ENCODE measurements around the gene SLC17A9.

SLC17A9 gene

GRCh38 chr20:62952373-62952967 is at the start of gene SLC17A9:
TSS of gene SLC17A9 (plus strand) at chr20:62952709. CDS start at chr20:62952831, 122 bp downstream.
- DNase-seq (ENCODE audit: low read depth) = no peak

DNA sequence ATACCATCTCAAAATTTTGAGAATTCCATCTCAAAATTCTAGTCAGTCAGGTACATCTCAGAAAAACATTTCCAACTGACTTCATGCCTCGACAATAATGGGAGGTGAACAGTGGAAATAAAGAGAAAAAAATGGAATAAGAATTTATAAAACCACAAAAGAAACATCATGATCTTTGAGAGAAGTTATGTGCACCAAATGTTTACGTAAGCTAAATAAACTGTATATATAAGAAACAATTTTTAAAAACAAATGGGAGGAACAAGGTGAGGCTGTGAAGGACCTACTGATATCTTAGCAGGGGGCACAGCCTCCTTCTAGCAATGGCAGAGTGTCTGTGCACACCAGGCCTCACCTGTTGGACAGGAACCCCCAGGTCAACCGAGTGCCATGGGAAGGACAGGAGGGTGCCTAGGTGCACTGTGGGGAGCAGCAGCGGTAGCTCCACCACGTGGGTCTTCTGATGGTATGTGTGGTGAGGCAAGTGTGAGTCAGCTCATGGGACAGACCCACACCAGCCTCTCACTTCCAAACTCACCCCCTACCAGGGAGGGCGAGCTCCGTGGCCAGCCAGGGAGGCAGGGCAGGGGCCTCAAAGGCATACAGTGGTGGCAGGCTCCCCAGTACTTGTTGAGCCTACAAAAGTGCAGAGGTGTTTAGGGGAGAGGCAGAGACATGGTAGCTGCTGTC is 49.4 kb upstream of the SLC17A9 start:
- no peak for DNase-seq (ENCODE audit: low read depth)

DNA sequence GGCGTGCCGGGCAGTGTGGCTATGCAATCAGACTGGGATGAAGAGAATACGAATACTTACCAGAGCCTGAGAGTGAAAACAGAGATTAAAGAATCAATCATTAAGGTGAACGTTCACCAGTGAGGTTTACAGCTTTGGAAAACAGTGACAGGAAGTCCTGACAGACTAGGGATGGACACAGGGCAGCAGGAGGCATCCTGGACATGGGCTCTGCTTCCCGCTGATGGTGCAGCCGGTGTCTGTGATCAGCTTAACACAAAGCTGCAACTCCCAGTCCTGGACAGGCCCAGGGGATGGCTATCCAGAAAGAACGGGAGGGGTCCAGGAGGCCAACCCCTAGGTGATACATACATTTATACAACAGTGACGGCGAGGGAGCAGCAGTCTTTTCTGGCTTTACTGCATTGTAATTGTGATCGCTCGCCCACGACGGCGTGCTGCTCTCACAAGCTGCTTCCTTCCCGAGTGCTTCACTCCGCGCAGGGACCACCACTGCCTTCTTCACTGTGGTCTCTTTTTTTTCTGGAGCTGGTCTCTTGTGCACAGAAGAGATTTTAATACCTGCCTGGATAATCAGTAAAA is 46.9 kb upstream of the SLC17A9 start:
- no peak for DNase-seq (ENCODE audit: low read depth)

DNA sequence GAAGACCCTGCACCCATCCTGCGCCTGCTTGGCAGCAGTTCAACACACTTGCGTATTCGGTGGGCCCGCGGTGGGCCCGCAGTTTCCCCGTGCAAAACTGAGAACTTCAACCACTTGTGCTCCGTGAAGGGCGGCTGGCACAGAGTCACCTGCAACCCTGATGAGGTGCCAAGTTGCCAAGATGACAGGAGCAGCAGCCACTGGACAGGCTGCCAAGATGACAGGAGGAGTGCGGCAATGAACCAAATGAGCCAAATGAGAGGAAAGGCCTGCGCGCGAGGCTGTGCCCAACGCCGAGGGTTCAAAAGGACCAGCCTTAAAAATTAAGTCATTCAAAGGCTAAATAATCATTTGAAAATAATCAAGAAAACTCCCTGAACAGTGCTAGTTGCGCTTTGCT is 46.3 kb upstream of the SLC17A9 start:
- DNase-seq (ENCODE audit: low read depth) = no peak

DNA sequence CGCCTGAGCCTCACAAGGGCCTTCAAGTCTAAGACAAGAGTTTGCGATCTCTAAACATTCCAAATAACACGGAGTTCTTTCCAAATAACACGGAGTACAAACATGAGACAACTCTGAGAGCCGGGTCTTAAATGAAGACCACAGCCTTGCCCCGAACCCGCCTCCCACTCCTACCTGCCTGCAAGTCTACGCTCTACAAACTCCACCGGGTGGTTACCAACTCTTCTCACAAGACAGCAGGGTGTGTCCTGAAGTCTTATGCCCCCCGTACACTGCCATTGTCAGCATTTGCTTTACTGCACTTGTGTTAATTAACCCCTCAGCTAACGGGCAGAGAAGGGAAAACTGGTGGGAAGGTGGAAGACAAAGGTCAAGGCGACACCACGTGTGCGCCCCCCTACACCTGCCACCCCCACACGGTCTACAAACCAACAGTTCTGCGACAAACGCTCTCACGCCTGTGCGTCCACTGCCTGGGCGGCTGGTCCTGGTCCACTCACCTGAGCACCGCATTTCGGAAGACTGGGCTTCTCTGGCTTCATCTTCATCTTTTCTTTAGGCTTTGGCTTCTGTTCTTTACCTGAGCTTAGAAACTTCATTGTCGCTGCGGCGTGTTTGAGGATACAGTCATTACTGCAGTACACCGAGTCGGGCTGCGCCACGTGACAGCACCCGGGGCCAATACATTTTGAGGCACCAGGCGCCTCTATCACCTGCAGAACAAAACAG is 45.7 kb upstream of the SLC17A9 start:
- DNase-seq (ENCODE audit: low read depth) = no peak

GRCh38 chr20:62907384-62908317 is 44.9 kb upstream of the SLC17A9 start:
- no peak for DNase-seq (ENCODE audit: low read depth)

DNA sequence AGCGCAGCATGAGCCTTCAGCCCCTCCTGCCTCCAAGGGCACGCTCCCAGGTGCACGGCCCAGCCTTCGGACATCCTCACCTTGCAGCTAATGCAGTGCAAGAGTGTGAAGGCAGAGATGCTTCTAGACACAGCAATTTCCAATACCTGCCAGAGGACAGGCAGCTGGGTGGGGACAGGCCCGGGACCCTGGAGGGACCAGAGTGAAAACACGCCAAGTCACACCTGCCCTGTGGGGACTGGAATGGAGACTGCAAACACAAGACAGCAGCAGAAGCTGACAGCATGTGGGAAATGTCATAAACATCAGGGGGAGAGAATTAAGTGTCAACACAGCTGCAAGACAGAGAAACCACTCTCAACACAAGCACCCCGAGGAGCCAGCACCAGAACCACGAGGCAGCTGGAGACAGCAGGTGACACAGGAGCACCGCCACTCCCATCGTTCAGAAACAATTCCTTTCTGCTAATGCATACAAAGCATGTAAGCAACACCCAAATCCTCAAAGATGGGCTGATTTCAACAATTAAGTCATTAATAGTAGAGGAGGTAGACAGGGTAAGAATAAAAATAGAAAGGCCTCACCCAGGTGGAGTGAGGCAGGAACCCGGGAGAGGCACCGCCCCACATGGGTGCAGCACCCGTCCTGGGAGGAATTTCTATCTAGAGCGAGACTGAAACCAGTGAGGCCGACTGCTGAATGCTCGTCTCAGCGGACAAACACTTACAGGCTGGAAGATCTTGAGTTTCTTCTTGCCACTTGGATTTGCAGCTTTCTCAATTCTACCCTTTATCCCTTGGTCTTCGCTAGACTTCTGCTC is 43.3 kb upstream of the SLC17A9 start:
- no peak for DNase-seq (ENCODE audit: low read depth)

GRCh38 chr20:62910217-62910766 is 42.2 kb upstream of the SLC17A9 start:
- DNase-seq (ENCODE audit: low read depth) = no peak

- no peak for DNase-seq (ENCODE audit: low read depth)
These were observed 41.6 kb upstream of the SLC17A9 start for GRCh38 chr20:62910777-62911497.

GRCh38 chr20:62911701-62912280 is 40.7 kb upstream of the SLC17A9 start:
- DNase-seq (ENCODE audit: low read depth) = no peak

- no peak for DNase-seq (ENCODE audit: low read depth)
These were observed 39.4 kb upstream of the SLC17A9 start for GRCh38 chr20:62913043-62913630.

DNA sequence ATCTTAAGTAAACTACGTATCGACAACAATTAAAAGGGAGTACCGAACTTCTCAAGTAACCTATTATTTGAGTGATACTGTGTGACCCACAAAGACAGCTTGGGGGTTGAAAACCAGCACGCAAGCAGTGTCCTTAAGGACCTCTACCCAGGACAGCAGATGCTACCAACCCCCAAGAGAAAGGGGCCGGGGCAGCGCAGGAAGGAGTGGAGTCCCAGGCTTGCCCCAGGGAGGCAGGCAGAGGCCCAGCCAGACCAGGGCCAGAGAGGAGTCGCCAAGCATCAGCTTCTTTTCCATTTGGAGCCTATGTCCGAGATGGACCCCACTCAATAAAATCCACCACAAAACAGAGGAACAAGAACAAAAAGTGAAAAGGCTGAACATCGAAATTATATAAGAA is 38.1 kb upstream of the SLC17A9 start:
- no peak for DNase-seq (ENCODE audit: low read depth)

DNA sequence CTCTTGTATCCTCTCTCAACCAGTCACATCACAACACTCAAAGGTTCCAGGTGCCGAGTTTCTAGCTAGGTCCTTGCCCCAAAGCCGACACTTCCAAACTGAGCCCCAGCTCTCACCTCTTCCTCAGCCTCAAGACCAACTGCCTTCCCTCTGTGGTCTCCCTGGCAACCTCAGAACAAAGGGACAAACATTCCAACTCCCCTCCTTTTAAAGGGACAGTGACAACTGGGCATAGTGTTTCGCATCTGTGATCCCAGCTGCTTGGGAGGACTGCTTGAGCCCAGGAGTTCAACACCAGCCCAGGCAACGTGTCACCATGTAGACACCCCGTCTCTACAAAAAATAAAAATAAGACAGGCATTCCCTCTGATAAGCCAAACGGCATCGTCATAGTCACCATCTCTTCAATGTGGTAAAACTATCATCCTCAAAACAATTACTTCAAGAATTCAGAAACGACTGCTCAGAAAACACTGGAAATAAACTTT is 37.5 kb upstream of the SLC17A9 start:
- no peak for DNase-seq (ENCODE audit: low read depth)

DNA sequence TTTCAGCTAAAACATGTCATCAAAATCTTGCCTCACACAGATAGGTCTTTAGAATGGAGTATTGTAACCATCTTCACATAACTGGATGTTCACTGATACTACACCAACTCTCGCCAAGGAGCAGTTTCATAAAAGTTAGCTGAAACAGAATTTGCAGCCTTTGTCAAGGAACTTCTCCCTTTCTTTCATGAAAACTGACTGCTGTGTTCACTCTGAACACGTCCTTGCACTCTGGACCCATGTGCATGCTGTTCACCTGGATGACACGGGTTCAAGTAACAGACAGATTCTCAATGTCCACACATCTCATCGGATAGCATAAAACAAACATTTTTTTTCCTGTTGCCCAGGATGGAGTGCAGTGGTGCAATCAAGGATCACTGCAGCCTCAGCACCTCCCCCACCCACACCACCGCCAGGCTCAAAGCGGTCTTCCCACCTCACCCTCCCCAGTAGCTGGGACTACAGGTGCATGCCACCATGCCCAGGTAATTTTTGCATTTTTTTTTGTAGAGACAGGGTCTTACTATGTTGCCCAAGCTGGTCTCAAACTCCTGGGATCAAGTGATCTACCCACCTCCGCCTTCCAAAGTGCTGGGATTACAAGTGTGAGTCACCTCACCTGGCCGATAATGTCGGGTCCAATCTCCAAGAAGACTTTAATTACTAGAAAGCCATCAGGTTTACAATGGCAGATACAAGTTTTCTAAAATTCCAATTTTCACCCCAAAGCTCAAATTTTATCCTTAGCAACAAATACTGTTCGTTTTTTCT is 35.6 kb upstream of the SLC17A9 start:
- DNase-seq (ENCODE audit: low read depth) = no peak

GRCh38 chr20:62917720-62918119 is 34.8 kb upstream of the SLC17A9 start:
- DNase-seq (ENCODE audit: low read depth) = no peak

DNA sequence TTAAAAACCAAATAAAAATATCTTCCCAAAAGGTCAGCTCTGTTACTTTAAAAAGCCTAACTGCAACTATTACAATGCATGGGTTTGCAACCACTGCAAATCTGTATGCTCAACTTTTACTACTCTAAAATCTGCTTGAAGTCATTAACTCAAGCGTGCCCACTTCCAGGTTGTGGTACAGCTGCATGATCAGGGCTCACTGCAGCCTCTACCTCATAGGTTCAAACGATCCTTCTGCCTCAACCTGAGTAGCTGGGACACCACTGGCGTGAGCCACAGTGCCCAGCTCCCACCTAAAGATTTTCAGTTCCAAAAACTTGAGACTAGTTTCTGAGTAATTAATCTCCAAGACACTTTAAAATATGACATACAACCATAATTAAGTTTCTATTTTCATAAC is 34.4 kb upstream of the SLC17A9 start:
- no peak for DNase-seq (ENCODE audit: low read depth)

- DNase-seq (ENCODE audit: low read depth) = no peak
These were observed 33.7 kb upstream of the SLC17A9 start for GRCh38 chr20:62918831-62919230.

- DNase-seq (ENCODE audit: low read depth) = no peak
These were observed 32.4 kb upstream of the SLC17A9 start for GRCh38 chr20:62920039-62920645.
